GM18870 (cell line): ENCODE measurements around the gene HSPE1.
"Not testable (repeated sequence)": the region's sequence is repeated elsewhere in the genome, so short reads cannot be mapped to it uniquely, and the experiment has no call there.

ENCODE experiments used
- ATAC-seq: cut with Tn5 transposase; IDR thresholded peaks from one replicate; pipeline ENCODE4 v1.9.1; 2021; ENCODE audit warnings: moderate library complexity; ENCODE audit not compliant: unreplicated experiment

The HSPE1 gene

DNA sequence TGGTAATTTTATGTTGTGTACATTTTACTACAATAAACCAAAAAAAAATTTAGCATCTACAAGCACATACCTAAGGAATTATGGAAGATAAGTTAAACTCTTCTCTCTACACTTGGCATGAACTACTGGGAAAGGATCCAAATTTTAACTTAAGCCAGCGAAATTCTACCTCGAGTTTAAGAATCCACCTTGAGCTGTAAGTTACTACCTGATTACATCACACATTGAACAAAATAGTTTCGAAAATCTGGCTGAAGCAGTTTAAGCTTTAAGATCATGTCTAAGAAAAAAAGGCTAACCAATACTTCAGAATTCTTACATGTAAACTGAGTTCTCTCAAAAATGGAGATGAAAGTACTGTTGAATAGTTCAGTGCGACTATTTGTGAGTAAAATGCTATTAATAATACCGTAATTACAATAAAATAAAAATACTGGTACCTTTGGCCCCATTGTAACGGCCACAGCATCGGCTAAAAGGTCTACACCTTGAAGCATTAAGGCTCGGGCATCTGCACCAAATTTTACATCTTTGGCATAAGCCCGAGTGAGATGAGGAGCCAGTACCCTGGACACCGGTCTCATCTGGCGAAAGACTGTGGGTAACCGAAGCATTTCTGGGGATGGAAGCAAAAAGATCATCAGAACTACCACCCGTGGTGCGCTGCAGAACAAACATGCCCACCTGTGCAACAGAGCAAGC is 1.8 kb upstream of the HSPE1 start:
- no peak for ATAC-seq

GRCh38 chr2:197498937-197499593 is 1.1 kb upstream of the HSPE1 start:
- peak; percentile 0 for ATAC-seq

DNA sequence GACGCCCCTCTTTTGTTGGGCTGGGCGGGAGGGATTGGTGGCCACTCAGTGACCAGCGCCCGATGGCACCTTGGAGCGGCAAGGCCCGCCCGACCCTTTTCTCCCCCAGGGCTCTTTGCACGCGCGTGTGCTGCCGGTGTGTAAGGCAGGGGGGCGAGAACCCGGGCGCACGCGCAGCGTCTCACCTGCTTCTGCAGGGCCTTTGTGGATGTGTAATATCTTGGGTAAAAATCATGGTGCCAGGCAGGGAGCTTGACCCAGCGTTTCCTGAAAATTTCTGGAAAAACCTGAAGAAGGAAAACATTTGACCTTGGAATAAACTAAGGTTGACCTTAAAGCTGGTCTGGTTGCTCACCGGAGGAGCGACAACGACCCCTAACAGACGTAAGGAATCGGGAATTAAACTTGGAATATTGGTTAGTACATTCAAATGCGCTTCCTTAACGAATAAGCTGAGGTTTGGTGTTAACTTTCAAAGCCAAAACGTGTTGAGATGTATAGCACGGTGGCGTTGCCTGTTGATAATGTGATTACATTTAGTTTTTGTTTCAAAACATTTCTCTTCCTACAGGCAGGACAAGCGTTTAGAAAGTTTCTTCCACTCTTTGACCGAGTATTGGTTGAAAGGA is 438 bp downstream of the HSPE1 start:
- ATAC-seq, result peak; percentile 1

DNA sequence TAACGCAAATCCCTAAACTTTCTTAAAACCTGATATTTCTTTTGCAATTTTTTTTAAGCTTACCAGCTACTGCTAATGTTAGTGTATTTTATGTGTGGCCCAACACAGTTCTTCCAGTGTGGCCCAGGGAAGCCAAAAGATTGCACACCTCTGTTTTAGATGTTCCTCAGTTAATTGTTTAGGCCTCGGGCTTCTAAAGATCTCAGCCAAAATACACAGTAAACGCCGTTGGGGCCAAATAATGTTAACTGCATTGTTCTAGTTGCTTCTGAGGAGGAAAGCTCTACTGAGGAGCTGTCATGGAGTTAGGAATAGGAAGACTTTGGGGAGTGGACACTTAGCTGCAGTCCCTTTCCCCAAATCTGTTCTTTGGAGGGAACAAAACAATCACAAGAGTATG is 2.0 kb downstream of the HSPE1 start:
- ATAC-seq, result no peak

GRCh38 chr2:197502685-197503084 is 2.5 kb downstream of the HSPE1 start:
- ATAC-seq, result no peak

DNA sequence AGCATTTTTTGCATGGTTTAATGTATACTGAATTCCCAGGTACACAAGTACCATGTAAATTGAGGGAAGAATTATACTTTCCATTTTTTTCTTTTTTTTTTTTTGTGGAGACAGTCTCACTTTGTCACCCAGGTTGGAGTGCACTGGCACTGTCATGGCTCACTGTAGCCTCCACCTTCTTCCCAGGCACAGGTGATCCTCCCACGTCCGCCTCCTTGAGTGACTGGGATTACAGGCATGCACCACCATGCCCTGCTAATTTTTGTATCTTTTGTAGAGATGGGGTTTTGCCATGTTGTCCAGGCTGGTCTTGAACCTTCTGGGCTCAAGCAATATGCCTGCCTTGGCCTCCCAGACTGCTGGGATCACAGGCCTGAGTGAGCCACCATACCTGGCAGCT is 3.8 kb downstream of the HSPE1 start:
- no peak for ATAC-seq

GRCh38 chr2:197504512-197504911 is 4.3 kb downstream of the HSPE1 start:
- no peak for ATAC-seq

DNA sequence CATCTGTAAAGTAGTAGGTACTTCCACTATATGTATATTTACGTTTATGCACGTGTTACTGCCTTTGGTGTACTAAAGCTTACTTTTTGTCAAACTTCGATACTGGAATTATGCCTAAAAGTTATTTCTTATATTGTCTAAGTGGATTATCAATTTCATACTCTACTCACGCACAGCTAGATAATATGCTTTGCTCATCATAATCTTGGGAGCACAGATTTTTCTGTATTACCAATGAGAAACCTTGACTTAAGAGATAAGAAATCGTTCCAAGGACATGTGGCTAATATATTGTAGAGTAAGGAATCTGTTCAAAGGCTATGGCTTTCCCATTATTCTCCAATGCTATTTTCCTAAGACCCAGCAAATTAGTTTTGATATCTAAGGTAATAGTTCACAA is 6.5 kb downstream of the HSPE1 start:
- no peak for ATAC-seq

DNA sequence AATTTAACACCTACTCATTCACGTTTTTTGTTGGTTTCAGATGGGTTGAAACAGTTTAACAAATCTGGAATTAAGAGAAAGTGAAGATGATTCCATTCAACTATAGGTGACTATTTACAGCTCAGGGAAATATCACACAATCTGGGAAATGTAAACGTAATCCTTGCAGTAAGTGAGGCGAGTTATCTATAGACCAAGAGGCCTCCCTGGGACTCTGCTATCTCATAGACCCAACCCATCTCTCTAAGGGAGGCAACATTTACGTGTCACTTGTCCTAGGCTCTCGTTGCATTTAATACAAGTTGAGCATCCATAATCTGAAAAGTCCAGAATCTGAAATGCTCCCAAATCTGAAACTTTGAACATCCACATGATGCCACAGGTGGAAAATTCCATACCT is 13.7 kb downstream of the HSPE1 start:
- ATAC-seq, result no peak

GRCh38 chr2:197514754-197515153 is 14.6 kb downstream of the HSPE1 start:
- no peak for ATAC-seq

DNA sequence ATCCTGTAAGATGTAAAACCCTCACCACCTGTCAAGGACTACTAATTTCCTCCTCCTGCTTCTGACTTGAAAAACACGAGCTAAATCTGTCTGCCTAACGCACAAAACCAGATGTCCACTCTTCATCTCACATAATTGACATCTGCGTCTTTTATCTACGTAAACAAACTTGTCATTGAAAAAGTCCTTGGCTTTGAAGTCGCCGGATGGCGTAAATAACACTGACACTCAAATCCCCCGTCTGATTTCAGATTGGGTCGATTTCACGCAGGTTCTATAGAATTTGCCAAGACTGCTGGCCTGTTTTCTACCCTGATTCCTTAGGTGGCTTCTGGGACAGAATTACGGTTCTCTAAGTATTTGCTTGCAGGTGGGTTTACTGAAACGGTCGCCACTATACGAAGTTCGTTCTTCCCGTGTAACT is 15.1 kb downstream of the HSPE1 start:
- no peak for ATAC-seq

GRCh38 chr2:197515739-197516392 is 15.7 kb downstream of the HSPE1 start, which contains the start of gene MOB4:
Gene MOB4, plus strand, starts transcription at chr2:197516066. Its CDS starts 21 bp downstream, at chr2:197516087.
- peak; percentile 91 for ATAC-seq

- peak; percentile 4 for ATAC-seq
These were observed 16.2 kb downstream of the HSPE1 start for GRCh38 chr2:197516393-197516761.

- no peak for ATAC-seq
These were observed 17.0 kb downstream of the HSPE1 start for GRCh38 chr2:197517150-197517549.

- no peak for ATAC-seq
These were observed 38.2 kb downstream of the HSPE1 start for GRCh38 chr2:197538412-197538811.

- no peak for ATAC-seq
These were observed 39.6 kb downstream of the HSPE1 start for GRCh38 chr2:197539734-197540133.

DNA sequence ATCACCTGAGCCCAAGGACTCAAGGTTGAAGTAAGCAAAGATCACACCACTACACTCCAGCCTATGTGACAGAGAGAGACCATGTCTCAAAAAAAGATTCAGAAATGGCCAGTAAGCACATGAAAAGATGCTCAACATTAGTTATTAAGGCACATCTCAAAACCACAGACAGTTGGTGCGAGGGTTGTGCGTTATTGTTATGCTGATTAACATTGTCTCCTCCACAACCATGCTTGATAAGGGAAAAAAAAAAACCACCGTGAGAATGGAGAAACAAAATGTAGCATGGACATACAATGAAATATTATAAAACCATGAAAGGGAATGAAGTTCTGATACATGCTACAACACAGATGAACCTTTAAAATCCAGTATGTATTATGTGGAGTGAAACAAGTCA is 43.0 kb downstream of the HSPE1 start:
- ATAC-seq, result no peak

GRCh38 chr2:197547163-197547900 is 47.2 kb downstream of the HSPE1 start:
- ATAC-seq, result no peak

- ATAC-seq, result no peak
These were observed 48.4 kb downstream of the HSPE1 start for GRCh38 chr2:197548582-197548981.

GRCh38 chr2:197551260-197551659 is 51.1 kb downstream of the HSPE1 start:
- ATAC-seq, result not testable (repeated sequence)
